Measurements from ENCODE around the gene ECI1.

DNA sequence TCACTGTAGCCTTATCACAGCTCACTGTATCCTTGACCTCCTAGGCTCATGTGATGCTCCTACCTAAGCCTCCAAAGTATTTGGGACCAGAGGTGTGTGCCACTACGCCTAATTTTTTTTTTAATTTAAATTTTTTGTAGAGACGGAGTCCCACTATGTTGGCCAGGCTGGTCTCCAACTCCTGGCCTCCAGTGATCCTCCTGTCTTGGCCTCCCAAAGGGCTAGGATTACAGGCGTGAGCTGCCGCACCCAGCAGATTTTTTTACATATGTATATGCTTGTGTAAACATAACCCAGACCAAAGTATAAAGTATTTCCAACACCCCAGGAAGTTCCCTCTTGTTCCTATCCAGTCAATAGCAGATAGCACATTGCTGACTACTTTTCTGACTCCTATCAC is 35.1 kb downstream of the ECI1 start:
- no peak for TF ChIP-seq POLR2AphosphoS5 (IDR thresholded peaks at IDR 0.05)
- TF ChIP-seq, protein P1, sequence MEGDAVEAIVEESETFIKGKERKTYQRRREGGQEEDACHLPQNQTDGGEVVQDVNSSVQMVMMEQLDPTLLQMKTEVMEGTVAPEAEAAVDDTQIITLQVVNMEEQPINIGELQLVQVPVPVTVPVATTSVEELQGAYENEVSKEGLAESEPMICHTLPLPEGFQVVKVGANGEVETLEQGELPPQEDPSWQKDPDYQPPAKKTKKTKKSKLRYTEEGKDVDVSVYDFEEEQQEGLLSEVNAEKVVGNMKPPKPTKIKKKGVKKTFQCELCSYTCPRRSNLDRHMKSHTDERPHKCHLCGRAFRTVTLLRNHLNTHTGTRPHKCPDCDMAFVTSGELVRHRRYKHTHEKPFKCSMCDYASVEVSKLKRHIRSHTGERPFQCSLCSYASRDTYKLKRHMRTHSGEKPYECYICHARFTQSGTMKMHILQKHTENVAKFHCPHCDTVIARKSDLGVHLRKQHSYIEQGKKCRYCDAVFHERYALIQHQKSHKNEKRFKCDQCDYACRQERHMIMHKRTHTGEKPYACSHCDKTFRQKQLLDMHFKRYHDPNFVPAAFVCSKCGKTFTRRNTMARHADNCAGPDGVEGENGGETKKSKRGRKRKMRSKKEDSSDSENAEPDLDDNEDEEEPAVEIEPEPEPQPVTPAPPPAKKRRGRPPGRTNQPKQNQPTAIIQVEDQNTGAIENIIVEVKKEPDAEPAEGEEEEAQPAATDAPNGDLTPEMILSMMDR (IDR thresholded peaks at IDR 0.05) = no peak
- TF ChIP-seq POLR2A (IDR thresholded peaks at IDR 0.05) = no peak
